GM21367 (cell line): ENCODE data around the gene PHACTR4.
"Not testable (repeated sequence)": the region's sequence is repeated elsewhere in the genome, so short reads cannot be mapped to it uniquely, and the experiment has no call there.

Experiments used
- ATAC-seq: cut with Tn5 transposase; IDR thresholded peaks from one replicate; pipeline ENCODE4 v1.9.1; 2021; ENCODE audit not compliant: unreplicated experiment

Gene PHACTR4

DNA sequence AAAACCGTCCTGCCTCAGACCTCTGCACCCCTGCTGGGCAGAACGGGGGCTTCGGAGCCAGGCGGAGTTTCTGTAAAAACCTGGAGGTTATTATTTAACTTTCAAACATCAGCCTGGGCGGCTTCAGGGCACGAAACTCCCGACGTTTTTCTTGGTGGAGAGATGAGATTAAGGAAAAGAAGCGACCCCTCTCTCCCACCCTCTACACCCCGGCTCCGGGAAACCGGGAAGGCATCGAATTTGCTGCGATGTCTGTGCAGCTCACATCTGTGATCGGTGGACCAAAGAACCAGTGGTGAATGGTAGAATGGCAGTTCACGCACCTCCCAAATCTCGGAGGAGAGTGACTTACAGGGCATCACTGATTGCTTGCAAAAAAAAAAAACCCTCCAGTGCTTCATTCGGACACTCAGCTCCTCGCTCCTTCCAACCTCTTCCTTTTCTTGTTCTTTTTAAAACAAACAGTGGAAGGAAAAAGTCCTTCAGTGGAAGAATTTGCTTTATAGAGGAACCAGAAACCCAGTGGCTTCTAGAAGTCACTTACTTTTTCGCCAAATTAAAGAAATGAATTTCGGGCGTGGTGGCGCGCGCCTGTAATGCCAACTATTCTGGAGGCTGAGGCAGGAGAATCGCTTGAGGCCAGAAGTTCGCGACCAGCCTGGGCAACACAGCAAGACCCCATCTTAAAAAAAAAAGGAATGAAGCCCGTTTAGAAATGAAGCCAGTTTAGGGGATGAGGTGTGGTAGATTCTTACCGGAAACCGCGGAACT lies 884 bp downstream of the PHACTR4 start:
- no peak for ATAC-seq

DNA sequence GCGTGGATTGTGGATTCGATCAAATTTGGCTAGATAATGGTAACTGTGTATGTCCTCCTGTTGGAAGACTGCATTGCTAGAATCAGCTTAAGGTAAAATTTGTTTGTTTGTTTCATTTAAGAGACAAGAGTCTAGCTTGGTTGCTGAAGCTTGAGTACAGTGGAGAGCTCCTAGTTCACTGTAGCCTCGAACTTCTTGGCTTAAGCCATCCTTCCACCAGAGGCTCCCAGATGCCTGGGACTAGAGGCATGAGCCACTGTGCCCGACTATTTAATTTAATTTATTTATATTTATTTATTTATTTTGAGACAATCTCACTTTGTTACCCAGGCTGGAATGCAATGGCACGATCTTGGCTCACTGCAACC lies 1.5 kb downstream of the PHACTR4 start:
- ATAC-seq: no peak

DNA sequence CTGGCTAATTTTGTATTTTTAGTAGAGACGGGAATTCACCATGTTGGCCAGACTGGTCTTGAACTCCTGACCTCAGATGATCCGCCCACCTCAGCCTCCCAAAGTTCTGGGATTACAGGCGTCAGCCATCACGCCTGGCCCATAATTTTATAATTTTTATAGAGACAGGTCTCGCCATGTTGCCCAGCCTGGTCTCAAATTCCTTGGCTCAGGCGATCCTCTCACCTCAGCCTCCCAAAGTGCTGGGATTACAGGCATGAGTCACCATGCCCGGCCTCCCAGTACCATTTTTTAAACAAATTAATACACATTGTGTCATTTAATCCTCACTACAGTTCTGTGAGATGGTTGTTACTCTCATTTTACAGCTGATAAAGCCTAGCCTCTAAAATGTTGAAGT lies 3.9 kb downstream of the PHACTR4 start:
- not testable (repeated sequence) for ATAC-seq

DNA sequence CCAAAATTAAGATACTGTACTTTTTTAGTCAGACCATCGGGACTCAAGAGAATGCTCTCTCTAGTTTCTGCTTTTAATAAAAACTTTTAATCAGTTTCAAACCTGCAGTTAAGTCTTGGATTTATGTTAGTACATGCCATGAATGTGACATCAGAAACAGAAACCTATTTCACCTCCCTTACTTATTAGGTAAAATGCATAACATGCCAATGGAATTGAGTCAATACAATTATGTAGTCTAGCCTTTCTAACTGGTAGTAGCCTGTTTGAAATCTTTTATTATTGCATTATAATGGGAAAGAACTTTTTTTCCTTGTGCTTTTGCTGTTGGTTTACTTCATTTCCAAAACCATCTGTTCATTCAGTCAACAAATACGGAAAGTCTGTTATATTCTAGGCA lies 4.8 kb downstream of the PHACTR4 start:
- no peak for ATAC-seq

DNA sequence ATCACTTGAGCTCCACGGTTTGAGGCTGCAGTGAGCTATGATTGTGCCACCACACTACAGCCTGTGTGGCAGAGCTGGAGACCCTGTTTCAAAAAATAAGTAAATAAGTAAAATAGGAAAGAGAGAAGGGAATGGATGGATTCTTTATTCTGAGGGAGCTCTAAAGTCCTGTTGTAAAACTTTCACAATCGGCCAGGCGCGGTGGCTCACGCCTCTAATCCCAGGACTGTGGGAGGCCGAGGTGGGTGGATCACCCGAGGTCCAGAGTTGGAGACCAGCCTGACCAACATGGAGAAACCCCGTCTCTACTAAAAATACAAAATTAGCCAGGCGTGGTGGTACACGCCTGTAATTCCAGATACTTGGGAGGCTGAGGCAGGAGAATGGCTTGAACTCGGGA lies 6.1 kb downstream of the PHACTR4 start:
- not testable (repeated sequence) for ATAC-seq

DNA sequence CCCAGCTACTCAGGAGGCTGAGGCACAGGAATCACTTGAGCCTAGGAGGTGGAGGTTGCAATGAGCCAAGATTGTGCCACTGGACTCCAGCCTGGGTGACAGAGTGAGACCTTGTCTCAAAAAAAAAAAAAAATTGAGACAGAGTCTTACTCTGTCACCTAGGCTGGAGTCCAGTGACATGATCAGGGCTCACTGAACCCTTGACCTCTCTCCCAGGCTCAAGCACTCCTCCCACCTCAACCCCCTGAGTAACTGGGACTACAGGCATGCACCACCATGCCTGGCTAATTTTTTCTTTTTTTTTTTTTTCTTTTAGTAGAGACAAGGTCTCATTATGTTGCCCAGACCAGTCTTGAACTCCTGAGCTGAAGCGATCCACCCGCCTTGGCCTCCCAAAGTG lies 6.7 kb downstream of the PHACTR4 start:
- not testable (repeated sequence) for ATAC-seq

DNA sequence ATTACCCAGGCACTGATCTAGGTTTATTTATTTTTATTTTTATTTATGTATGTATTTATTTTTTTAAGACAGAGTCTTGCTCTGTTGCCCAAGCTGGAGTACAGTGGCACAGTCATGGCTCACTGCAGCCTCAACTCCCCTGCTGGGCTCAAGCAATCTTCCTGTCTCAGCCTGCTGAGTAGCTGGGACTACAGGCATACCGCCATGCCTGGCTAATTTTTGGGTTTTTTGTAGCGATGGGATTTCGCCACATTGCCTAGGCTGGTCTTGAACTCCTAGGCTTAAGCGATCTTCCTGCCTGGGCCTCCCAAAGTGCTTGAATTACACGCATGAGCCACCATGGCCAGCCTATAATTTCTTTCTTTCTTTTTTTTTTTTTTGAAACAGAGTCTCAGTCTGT lies 9.4 kb downstream of the PHACTR4 start:
- ATAC-seq: no peak

DNA sequence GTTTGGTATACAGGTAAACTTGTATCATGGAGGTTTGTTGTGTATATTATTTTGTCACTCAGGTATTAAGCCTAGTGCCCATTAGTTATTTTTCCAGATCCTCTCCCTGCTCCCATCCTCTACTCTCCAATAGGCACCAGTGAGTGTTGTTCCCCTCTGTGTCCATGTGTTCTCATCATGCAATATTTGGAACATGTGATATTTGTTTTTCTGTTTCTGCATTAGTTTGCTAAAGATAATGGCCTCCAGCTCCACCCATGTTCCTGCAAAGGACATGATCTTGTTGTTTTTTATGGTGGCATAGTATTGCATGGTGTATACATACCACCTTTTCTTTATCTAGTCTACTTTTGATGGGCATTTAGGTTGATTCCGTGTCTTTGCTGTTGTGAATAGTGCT lies 10.9 kb downstream of the PHACTR4 start:
- no peak for ATAC-seq

DNA sequence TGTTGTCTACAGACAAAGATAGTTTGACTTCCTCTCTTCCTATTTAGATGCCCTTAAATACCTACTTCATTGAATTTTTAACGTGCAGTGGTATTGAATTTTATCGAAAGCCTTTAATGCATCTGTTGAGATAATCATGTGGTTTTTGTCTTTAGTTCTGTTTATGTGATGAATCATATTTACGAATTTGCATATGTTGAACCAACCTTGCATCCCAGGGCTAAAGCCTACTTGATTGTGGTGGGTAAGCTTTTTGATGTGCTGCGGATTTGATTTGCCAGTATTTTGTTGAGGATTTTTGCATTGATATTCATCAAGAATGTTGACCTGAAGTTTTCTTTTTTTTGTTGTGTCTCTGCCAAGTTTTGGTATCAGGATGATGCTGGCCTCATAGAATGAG lies 14.2 kb downstream of the PHACTR4 start:
- not testable (repeated sequence) for ATAC-seq

DNA sequence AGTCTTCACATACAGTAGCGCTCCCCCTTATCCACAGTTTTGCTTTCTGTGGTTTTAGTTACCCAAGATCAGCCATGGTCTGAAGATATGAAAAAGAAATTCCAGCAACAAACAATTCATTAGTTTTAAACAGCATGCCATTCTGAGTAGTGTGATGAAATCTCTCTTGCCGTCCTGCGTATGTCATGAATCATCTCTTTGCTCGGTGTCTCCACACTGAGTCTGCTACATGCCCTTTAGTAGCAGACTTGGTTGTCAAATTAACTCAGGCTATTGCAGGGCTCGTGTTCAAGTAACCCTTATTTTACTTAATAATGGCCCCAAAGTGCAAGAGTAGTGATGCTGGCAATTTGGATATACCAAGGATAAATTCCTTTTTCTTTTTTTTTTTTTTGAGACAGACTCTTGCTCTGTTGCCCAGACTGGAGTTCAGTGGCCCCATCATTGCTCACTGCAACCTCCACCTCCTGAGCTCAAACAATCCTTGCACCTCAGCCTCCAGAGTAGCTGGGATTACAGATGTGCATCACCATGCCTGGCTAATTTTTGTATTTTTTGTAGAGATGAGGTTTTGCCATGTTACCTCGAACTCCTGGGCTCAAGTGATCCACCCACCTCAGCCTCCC lies 22.6 kb downstream of the PHACTR4 start:
- no peak for ATAC-seq

DNA sequence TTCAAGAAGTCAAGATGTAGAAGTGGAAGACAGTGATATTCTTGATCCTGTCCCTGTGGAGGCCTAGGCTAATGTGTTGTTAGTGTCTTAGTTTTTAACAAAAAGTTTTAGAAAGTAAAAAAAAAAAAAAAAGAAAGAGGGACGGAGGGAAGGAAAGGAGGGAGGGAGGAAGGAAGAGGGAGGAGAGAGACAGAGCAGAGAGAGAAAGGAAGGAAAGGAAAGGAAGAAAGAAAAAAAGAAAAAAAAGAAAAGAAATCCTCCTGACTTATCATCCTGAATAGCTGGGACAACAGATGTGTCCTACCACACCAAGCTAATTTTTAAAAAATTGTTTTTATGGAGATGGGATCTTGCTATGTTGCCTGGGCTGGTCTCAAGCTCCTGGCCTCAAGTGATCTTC lies 24.6 kb downstream of the PHACTR4 start:
- ATAC-seq: no peak

DNA sequence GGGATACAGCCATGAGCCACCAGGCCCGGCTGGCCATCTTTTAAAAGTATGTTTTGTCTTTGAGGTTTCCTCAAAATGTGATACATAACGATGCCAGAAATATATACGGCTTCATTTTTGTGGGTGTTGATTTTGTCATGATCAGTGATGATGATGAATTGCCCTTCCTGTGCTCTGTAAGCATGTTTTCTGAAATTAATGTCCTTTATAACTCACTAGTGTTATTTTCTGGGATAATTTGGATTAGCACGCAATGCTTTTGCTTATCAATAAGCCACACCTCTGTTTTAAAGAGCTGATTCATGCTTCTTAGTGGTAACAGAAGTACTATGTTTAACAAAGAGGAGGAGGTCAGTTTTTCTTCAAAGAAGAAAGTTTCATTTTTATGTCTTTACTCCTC lies 25.6 kb downstream of the PHACTR4 start:
- no peak for ATAC-seq

DNA sequence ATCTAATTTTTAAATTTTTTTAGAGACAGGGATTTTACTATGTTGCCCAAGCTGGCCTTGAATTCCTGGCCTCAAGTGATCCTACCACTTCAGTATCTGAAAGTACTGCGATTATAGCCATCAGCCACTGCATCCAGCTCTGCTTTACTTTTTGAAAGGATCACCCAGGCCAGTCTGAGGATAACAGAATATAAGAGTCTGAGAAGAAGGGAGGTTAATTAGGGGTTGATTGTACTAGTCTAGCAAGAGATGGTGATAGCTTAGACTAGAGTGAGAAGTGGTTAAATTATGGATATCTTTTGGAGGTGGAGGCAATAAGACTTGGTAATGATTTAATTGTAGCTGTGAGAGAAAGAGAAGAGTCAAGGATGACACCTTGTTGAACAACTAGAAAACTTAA lies 32.2 kb downstream of the PHACTR4 start:
- no peak for ATAC-seq

DNA sequence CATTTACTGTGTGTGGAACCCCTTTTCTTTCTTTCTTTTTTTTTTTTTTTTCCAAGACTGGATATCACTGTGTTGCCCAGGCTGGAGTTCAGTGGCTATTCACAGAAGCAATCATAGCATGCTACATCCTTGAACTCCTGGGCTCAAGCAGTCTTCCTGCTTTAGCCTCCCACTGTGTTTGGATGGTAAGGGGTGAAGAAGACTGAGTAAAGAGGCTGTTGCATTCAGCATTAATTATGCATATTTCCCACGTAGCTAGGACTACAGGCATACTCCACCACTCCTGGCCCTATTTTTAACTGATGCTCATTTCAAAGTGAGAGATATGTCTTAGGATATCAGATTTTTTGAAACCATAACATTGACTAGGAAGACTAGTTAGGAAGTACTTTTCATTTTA lies 39.5 kb downstream of the PHACTR4 start:
- no peak for ATAC-seq

DNA sequence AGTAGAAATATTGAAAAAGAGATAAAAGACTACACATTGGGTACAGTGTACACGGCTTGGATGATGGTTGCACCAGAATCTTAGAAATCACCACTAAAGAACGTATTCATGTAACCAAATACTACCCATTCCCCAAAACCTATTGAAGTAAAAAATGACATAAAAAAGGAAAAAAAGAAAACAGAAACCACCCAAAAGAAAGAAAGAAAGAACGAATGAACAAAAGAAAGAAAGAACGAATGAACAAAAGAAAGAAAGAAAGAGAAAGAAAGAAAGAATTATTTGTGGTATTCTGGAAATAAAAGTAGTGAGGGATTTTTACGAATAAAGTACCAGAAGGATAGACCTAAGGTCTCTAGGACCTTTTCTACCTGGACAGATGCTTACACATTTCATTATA lies 42.1 kb downstream of the PHACTR4 start:
- no peak for ATAC-seq

DNA sequence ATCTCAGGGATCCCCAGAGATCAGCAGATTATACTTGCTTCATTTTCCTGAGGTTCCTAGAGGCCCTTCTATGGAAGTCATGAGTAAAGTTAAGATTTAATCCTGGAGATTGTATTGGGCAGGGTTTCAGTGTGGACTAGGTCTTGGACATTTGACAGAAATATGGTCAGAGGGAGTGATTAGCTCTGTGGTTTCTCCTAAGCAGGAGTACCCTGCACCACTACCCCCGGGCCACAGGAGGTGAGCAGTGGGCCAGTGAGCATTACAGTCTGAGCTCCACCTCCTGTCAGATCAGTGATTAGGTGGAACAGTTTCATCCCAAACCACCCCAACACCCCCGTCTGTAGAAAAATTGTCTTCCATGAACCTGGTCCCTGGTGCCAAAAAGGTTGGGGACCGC lies 43.2 kb downstream of the PHACTR4 start:
- no peak for ATAC-seq

DNA sequence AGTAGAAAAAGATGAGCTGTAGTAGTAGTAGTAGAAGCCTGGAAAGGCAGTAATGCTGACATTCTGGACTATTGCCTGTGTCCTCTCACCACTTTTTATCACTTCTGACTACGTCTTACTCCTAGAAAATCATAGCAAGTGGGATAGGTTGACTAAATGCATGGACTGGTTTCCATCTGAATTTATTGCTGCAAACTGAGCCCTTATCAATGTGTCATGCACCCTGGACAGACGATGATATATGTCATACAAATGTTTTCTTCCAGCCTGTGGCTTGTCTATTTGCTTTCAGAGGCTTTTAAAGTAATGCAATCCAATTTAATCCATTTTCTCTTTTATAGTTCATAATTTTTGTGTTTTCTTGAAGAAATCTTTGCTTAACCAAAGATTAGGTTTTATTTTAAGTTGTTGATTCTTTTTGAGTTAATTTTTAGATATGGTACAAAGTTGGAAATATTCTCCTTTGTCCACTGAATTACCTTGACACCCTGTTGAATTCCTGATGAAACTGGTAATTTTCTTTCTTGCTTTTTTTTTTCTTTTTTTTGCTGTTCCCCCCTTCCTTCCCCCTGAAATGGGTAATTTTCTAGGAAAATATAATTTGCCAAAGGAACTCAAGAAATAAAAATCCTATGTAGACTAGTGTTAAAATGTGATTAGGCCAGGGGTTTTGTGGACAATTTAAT lies 47.1 kb downstream of the PHACTR4 start:
- no peak for ATAC-seq

DNA sequence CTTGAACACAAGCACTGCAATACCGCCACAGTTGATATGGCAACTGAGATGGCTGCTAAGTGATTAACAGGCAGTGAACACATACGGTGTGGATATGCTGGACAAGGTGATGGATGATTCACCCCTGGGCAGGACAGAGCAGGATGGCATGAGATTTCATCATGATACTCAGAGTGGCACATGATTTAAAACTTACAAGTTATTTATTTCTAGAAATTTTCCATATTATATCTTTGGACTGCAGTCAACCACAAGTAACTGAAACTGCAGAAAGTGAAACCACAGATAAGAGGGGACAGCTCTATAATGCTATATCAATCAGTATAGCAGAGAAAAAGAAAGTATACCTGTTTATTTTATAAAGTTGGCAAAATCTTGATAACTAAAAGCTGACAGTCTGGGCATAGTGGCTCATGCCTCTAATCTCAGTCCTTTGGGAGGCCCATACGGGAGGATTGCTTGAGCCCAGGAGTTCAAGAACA lies 47.9 kb downstream of the PHACTR4 start:
- ATAC-seq: no peak

DNA sequence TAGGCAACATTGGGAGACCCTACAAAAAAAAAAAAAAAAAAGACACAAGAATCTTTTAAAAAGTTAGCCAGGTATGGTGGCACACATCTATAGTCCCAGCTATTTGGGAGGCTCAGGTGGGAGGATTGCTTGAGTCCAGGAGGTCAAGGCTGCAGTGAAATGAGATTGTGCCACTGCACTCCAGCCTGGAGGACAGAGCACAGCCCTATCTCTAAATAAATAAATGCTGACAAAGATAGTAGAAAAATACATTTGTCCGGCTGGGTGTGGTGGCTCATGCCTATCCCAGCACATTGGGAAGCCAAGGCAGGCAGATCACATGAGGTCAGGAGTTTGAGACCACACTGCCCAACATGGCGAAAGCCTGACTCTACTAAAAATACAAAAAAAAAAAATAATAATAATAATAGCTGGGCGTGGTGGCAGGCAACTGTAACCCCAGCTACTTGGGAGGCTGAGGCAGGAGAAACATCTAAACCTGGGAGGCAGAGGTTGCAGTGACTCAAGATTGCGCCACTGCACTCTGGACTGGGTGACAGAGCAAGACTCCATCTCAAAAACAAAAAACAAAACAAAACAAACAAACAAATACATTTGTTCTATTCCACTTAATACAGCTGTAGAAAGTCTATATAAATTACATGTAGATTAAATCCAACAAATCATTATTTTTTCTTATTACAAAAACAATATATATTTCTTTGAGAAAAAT lies 48.5 kb downstream of the PHACTR4 start:
- ATAC-seq: no peak

DNA sequence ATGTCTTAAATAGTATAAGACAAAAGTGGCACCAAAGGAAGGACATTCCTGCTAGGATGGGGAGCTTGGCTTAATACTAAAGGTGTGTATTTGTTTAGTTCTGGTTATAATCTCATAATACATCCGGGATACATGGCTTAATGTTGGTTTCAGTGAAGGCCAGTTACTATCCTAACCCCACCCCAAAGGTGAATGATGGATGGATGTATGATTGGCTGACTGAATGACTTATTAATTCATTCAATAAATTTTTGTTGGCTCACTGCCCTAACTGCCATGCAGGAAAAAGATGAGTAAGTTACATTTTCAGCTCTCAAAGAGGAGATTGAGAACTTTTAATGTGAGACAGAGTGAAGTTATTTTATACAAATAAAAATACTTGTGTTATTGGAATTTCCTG lies 52.2 kb downstream of the PHACTR4 start:
- no peak for ATAC-seq

DNA sequence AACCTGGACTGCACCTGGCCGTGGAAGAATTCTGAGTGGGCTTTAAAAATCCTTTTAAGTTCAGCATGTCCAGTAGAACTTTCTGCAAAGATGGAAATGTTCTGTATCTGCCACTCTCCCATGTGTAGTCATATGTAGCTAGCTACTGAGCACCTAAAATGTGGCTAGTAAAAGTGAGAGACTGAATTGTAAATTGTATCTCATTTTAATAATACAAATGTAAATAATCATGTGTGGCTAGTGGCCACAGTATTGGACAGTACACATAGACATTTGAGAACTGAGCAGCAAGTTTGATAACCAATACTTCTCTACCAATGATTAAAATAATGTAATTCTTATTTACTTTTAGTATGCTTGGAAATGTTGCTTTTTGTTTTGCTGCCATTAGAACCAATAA lies 57.3 kb downstream of the PHACTR4 start:
- no peak for ATAC-seq

DNA sequence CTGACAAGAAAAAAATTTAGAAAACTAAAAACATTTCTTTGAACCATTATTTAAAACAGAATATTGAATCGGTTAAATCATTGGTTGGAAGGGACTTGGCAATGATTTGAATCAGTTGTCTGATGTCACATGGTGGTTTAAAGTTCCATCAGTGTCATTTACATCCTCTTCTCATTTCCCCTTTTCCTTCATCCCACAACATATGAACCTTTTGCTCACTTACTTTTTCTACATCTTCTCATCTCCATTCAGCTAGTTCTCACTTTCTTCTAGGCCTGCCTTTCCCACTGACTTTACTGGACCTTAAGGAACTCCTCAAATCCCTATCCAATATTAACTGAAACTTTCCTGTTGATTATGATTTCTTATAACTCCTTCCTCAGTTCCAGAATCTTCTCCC lies 58.5 kb downstream of the PHACTR4 start:
- peak; percentile 45 for ATAC-seq
